HG02642 (cell line): Measurements from ENCODE around the gene HIVEP3.

Source experiments
- ATAC-seq: cut with Tn5 transposase; IDR thresholded peaks from one replicate; pipeline ENCODE4 v1.9.1; 2021; ENCODE audit warnings: mild to moderate bottlenecking; ENCODE audit not compliant: unreplicated experiment, poor library complexity

Gene HIVEP3

DNA sequence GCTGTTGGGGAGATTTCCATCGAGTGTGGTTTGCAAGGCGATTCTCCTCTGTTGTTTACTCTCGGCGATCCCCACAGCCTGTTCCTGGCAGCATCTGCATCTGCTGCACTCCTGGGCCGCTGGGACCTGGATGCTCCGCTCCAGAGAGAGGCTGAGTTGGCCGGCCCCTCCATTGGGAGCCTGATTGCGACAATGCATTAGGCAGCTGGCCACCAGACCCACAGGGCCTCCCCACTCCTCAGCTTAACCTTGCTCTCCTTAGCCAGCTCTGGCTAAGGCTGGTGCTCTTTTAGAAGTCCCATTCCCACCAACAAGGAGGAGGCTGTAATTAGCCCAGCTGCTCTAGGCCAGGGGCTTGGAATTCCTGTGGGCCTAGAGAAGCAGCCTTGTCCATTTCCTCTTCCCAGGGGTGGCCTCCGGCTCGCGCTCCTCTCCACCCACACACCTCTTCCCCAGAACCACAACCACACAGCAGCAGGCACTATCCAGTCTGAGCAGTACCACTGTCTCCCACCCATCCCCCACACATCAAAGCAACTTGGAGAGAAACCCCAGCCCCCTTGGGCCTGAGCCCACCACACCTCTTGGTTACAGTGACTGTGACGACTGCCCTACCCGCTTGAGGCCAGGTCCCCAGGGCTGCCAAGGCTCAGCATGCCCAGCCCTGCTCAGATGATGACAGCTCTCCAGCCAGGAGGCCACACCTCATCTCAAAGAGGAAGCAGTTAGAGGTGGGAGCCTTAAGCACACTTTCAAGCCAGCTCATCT lies 240.4 kb downstream of the HIVEP3 start:
- ATAC-seq: no peak

DNA sequence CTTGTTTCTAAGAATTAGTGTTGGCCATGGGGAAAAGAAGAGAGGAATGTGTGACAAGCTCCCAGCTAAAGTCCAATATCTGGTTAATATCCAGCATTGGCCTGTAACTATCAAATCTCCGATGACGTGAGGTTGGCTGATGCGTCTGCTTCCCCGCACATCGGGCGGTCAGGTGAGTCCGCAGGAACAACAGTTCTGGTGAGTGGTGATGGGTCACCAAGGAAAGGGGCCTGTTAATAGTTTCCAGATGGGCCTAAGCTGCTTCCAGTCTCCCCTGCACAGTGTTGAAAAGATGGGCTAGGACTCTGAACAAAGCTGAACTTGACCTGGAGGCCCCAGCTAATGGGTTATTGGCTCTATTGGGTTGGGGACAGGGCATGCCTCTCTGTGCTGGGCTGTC lies 241.1 kb downstream of the HIVEP3 start:
- ATAC-seq: no peak

- ATAC-seq: no peak
Observed at GRCh38 chr1:41675401-41675800, 243.3 kb downstream of the HIVEP3 start.

GRCh38 chr1:41674522-41674921 lies 244.2 kb downstream of the HIVEP3 start:
- no peak for ATAC-seq

GRCh38 chr1:41673806-41674205 lies 244.9 kb downstream of the HIVEP3 start:
- peak; percentile 50 for ATAC-seq

DNA sequence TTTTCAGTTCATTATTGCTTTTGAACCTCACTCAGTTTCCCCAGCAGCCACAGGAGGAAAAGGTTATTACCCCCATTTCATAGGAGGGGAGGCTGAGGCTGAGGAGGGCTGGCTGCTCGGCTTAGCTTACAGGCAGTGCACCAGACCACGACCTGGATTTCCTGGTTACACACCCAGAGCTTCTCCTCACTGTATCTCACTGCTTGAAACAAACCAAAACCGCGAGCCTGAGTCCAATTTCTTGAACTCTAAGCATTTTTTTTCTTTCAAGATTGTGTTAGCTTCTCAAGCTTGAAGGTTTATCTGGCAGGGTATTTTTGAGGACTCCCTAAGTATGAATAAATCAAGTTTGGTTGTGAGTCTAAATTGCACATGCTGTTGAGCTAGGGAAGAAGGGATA lies 245.3 kb downstream of the HIVEP3 start:
- no peak for ATAC-seq

DNA sequence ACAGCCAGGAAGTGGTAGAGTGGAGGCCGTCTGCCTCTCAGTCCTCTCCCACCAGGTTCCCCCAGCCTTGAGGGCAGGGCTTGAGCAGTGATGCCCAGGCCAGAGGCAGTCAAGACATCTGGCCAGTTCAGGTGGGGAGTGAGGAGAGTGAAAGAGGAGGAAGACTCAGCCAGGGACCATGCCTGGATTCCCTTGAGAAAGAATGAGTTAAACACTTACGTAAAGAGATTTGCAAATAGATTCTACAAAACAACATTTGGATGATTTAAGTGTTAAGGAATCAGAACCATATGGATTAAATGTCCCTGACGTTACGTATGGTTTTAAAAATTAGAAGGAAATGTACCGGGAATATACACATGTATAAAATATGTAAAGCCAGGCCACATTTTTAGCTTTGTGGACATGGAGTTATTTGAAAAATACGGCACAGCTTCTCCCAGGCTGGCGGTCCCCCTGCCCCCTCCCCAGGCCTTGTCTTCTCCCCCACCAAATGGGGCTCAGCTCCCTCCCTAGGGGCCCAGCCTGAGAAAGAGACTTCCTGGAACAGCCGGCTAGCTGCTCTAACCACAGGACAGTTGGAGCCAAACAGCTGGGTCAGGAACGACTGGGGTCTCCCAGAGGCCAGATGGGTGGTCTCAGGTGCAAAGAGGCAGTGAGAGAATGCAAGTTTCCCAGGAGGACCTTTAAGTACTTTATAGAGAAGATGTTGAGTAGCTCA lies 245.9 kb downstream of the HIVEP3 start:
- ATAC-seq: no peak

- ATAC-seq: no peak
Observed at GRCh38 chr1:41672173-41672572, 246.5 kb downstream of the HIVEP3 start.

DNA sequence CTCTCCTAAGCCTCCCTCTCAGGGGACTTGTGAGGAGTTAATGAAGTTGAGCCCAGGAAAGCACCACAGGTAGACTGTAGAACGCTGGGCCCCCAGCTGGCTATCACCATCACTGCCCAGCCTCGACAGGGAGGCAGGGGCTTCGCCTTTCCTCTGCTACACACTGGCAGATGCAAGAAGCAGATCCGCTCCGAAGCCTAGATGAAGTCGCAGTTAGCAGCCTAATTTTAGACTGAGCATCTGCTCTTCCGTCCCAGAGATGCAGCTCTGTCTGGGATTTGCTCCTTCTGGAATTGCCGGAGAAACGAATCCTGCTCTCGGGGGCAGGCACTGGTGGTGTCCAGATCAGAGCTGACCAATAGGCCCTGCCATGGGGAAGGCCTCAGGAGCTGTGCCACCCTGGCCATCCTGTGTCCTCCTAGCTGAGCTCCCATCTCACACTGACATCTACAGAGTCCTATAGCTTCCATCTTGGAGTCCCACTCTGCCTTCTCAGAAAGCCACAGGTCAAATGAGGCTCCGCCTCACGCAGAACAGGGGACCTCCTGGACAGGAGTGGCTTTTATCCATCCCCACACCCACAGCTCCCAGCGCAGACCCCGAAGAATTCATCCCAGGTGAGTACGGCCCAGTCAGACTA lies 247.5 kb downstream of the HIVEP3 start:
- no peak for ATAC-seq

DNA sequence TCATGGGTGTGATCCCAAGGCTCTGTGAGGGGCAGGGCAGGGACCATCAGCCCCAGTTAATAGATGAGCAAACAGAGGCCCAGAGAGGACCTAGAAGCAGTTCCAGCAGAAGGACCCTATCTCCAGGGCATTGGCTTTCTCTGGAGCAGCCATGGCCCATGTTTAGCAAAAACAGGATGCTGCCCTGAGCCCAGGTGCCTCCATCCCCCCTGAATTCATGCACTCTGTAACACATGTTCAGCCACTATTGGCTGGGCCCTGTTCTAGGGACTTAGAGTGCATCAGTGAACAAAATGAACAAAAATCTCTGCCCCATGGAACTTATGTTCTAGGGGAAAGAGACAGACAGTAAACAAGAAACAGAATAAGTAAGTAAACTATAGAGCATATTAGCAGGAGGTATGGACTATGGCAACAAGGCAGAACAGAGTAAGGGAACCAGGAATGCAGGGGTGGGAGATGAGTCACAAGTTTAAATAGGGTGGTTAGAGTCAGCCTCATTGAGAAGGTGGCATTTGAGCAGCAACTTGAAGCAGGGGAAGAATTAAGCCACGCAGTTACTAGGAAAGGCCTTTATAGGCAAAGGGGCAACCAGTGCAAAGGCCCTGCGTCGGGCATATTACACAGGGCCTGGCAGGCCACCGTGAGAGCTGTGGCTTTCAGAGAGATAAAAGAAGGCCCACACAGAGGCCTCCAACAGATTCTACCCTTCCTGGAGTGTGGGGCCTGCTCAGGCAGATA lies 248.3 kb downstream of the HIVEP3 start:
- no peak for ATAC-seq

DNA sequence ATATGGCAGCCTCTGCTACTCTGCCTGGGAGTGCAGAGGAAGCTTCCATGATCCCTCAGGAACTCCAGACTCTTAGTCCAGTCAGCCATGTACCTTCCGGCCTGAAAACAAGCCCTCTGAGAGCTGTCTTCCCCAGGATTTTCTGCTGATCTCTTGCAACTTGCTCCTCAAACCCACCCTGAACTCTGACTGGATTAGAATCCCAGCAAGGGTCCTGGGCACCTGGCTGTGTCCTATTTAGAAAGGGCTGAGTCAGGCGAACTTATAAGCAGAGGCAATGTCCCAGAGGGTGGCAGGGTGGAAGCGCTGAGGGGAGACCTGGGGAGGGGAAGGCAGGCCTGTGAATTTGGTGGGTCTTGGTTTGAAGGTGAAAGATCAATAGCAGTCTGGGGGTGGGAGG lies 249.8 kb downstream of the HIVEP3 start:
- no peak for ATAC-seq

- ATAC-seq: no peak
Observed at GRCh38 chr1:41668054-41668660, 250.6 kb downstream of the HIVEP3 start.

DNA sequence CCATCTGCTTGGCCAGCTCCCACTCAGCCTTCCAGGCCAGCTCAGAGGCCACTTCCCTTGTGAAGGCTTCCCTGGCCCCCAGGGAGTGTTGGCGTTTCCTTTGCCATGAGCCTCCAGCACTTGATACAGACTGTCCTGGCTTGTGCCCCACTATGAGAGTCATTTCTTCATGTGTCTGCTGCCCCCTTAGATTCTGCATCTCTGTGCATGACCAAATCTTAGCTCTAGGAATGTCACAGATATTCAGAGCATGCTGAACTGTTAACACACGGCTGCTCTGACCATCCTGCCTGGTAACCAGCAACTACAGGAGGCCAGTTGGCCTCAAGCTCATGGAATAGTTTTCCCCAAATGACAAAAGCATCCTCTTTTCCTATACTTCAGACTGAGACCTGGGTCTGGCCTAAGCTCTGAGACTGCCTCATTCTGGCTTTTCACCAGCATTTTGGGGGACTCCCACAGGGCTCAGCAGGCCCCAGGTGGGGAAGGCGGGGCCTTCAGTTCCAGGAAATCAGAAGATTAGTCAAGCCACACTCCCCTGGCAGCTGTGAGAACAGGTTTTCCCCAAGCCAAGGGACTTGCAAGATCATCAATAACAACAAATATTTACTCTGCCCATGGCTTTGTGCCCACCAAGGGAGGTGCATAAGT lies 251.6 kb downstream of the HIVEP3 start:
- peak; percentile 72 for ATAC-seq

GRCh38 chr1:41665962-41666917 lies 252.5 kb downstream of the HIVEP3 start:
- ATAC-seq: no peak

DNA sequence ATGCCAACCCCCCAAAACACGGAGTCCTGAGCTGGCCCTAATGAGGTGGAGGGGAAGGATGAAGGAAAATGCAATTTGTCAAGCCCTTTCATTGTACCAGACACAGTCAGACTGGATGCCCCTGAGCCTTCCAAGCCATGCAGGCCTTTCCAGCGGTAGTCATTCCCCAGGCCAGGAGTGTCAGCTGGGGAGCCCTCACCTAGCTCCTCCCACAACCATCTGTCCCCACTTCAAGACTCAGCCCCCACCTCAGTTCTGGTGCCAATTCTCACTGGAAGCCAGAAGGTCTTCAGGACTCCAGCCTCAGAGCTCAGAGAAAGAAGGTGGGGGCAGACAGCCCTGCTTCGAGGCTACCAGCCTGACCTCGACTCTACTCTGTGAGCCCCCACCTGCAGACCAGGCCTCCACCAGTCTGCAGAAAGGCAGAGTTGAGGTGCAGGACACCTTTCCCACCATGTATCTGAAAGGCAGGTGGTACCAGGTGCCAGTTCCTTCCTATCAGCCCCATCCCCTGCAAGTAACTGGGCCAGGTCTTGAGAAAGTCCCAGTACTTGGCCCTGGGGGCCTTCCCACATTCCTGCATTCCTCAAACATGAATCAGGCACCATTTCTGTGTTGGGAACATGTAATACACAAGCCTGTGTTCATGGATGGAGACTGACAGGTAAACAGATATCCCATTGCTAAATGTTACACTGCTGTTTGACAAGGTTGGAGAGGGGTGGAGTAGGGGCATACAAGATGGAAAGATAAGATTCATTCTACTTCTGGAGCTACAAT lies 253.7 kb downstream of the HIVEP3 start:
- ATAC-seq: no peak

DNA sequence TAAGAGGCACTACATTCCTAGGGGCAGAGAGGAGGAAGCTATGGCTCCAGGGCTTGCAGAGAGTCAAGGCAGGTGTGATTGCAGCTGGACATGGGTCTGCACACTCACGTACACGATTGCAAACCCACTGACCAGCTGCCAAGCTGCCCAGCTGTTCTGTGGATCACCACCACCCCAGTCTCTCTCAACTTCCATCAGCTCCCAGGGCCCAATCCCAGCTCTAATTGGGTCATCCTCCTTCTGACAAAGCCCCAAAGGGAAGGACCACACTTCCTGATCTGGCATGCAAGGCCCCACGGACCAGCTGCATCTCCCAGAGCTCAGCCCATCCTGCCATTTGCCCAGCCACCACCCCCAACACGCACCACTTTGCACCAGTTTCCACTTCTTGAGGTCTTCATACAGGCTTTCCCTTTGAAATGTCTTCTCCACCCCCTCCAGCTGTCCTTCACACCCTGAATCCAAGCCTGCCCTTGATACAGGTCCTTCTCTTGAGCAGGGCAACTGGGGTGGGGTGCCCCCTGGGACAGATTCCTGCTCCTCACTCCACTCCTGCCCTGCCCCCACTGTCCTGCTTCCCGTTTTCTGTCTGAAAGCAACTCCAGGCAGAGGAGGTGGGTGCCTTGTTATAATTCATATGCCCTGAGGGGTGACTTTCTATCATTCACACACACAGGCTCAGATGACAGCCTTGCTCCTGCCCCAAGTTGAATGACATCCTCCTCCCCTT lies 254.9 kb downstream of the HIVEP3 start:
- no peak for ATAC-seq

DNA sequence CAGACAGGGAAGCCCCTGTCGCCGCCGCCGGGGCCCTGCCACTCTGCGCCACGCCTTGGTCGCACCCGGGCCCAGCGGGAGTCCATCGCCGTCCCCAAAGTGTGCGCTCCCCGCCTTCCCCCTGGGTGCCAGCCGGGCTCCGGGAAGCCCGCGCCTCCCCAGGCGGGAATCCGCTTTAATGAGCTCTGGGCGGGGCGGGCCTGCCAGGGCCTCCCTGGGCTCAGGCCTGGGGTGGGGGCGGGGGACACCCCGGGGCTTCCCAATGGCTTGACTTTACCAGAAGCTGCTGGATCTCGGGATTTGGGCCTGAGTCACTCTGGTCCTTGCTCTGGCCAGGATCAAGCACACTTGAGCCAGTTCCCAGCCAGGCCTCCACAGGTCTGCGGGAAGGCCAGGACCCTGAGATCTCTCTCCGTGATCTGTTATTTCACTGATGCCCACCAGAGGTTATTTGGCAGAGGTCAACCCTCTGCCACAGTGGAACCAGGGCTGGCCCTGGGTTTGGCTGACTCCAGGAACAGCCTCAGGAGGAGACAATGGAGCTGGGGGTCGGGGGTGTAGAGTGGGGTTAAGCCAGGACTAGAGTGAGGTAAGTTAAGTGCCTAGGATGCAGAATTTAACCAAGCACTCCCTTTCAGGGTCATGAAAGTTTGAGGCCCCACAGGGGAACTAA lies 255.8 kb downstream of the HIVEP3 start:
- ATAC-seq: no peak
